GM08714 (cell line): ENCODE measurements around the gene TMEM30B.
"Not testable (repeated sequence)": the region's sequence is repeated elsewhere in the genome, so short reads cannot be mapped to it uniquely, and the experiment has no call there.

Experiments
- H3K4me3 ChIP-seq: fragments of 200-500 bp; sonication (Bioruptor generic); 2 replicates; pipeline ENCODE4 v1.5.1; 2014; ENCODE audit warnings: mild to moderate bottlenecking, low read length, inconsistent platforms
- ZNF274 ChIP-seq: IDR thresholded peaks from 2 replicates; pipeline ENCODE4 v1.6.1; 2012; ENCODE audit warnings: mild to moderate bottlenecking, low read depth, low read length

TMEM30B gene, protein sequence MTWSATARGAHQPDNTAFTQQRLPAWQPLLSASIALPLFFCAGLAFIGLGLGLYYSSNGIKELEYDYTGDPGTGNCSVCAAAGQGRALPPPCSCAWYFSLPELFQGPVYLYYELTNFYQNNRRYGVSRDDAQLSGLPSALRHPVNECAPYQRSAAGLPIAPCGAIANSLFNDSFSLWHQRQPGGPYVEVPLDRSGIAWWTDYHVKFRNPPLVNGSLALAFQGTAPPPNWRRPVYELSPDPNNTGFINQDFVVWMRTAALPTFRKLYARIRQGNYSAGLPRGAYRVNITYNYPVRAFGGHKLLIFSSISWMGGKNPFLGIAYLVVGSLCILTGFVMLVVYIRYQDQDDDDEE

GRCh38 chr14:61281186-61281947 lies at the start of gene TMEM30B:
Gene TMEM30B (minus strand): TSS chr14:61281338. CDS start chr14:61281147, 191 bp downstream.
- TF ChIP-seq ZNF274 = no peak
- peak within 1 kb of the TSS; percentile 25; the same call in 1 of the 2 replicates for H3K4me3 ChIP-seq

DNA sequence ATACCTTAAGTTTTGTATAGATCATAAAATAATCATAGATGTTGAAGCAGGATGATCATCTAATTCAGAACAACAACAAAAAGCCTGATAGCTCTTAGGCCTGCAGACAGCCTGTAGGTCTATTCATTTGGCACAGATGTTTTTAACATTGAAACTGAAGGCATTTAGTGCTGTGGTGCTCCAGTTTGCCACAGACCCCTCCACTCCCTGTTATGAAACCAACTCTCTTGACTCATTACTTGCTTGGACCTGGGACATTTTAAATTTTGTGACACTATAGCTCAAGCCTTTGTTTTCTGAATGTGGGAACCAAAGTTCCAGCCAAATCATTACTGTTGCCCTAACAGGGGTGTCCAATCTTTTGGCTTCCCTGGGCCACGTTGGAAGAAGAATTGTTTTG lies 49.4 kb upstream of the TMEM30B start:
- H3K4me3 ChIP-seq = no peak overlapping the region
- TF ChIP-seq ZNF274 = no peak

- H3K4me3 ChIP-seq = no peak overlapping the region
- no peak for TF ChIP-seq ZNF274
These were observed 48.4 kb upstream of the TMEM30B start for GRCh38 chr14:61329478-61330051.

GRCh38 chr14:61328626-61329262 lies 47.6 kb upstream of the TMEM30B start:
- H3K4me3 ChIP-seq = no peak overlapping the region
- TF ChIP-seq ZNF274 = no peak

GRCh38 chr14:61326847-61327246 lies 45.7 kb upstream of the TMEM30B start:
- no peak for TF ChIP-seq ZNF274
- H3K4me3 ChIP-seq = no peak overlapping the region

DNA sequence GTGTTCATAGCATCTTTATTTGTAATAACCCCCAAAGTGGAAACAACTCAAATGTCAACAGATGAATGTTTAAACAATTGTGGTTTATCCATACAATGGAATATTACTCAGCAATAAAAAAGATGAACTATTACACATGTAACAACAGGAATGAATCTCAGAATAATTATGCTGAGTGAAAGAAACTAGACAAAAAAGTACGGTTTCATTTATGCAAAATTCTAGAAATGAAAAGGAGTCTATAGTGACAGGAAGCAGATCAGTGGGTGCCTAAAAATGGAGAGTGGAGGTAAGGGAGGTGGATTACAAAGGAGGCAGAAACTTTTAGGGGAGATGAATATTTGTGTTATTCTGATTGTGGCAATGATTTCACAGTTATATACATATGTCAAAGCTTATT lies 45.0 kb upstream of the TMEM30B start:
- TF ChIP-seq ZNF274 = no peak
- no peak overlapping the region for H3K4me3 ChIP-seq

- no peak for TF ChIP-seq ZNF274
- H3K4me3 ChIP-seq = no peak overlapping the region
These were observed 44.0 kb upstream of the TMEM30B start for GRCh38 chr14:61325166-61325565.

DNA sequence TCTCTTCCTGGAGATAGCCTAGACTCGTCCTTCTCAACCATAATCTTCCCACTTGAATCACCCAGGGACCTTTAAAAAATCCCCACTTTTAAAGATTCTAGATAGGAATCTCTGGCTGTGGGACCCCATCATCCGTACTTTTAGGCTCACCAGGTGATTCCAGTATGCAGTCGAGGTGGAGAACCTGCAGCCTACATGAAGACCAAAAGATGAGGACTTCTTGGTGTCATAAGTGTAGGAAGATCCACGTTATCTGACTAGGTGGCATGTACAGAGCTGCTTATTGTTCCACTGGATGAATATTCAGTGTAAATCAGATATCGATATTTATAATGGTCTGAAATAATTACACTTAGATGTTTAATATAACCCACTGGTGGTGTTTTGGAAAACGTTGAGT lies 42.8 kb upstream of the TMEM30B start:
- TF ChIP-seq ZNF274 = no peak
- H3K4me3 ChIP-seq = peak overlapping the region; percentile 90

GRCh38 chr14:61322799-61323290 lies 41.7 kb upstream of the TMEM30B start:
- no peak for TF ChIP-seq ZNF274
- peak overlapping the region; percentile 90 for H3K4me3 ChIP-seq

DNA sequence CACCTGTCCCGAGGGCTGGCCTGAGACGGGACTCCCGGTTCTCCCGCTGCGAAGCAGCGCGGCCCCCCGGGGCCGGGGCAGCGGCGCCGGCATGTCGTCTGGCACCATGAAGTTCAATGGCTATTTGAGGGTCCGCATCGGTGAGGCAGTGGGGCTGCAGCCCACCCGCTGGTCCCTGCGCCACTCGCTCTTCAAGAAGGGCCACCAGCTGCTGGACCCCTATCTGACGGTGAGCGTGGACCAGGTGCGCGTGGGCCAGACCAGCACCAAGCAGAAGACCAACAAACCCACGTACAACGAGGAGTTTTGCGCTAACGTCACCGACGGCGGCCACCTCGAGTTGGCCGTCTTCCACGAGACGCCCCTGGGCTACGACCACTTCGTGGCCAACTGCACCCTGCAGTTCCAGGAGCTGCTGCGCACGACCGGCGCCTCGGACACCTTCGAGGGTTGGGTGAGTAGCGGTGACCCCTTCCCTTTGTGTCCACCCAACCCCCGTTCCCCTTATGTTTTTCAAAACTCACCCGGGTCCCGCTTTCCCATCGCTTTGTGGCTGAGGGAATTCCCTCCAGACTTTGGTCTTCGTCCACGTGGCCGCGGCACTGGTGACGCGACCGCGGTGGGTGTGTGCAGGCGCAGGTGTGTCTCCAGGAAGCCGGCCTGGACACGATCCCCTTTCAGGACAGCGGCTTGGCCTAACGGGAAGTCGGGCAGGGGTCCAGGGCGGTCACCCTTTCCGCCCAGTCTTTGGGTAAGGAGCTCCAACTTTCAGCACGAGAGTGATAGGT lies 41.1 kb upstream of the TMEM30B start:
- H3K4me3 ChIP-seq = peak overlapping the region; percentile 90
- no peak for TF ChIP-seq ZNF274

GRCh38 chr14:61321385-61322010 lies 40.4 kb upstream of the TMEM30B start, which contains the start of gene PRKCH:
Gene PRKCH (plus strand): TSS chr14:61321579. CDS start chr14:61322102, 523 bp downstream.
- TF ChIP-seq ZNF274 = no peak
- H3K4me3 ChIP-seq = peak within 1 kb of the TSS; percentile 90

GRCh38 chr14:61320806-61321384 lies 39.8 kb upstream of the TMEM30B start:
- TF ChIP-seq ZNF274 = no peak
- H3K4me3 ChIP-seq = peak overlapping the region; percentile 90; the same call in 1 of the 2 replicates

GRCh38 chr14:61320170-61320569 lies 39.0 kb upstream of the TMEM30B start:
- not testable (repeated sequence) for H3K4me3 ChIP-seq
